NCI-H2196 (cell line): ENCODE measurements around the gene PRLR.
"Not testable (repeated sequence)": the region's sequence is repeated elsewhere in the genome, so short reads cannot be mapped to it uniquely, and the experiment has no call there.

Experiments used
- DNase-seq: peaks from one replicate; lab custom pipeline; 2025; ENCODE audit not compliant: unreplicated experiment; lab: John Stamatoyannopoulos, UW

The PRLR gene

GRCh38 chr5:35198075-35198474, 32.2 kb downstream of the PRLR start:
- DNase-seq, result peak; percentile 23

- no peak for DNase-seq
Observed at GRCh38 chr5:35197351-35197750, 32.9 kb downstream of the PRLR start.

- no peak for DNase-seq
Observed at GRCh38 chr5:35195472-35195852, 34.8 kb downstream of the PRLR start.

- DNase-seq, result no peak
Observed at GRCh38 chr5:35194635-35195471, 35.4 kb downstream of the PRLR start.

- DNase-seq, result no peak
Observed at GRCh38 chr5:35192506-35192905, 37.8 kb downstream of the PRLR start.

GRCh38 chr5:35189801-35190200, 40.5 kb downstream of the PRLR start:
- DNase-seq, result not testable (repeated sequence)

GRCh38 chr5:35188031-35188457, 42.2 kb downstream of the PRLR start:
- no peak for DNase-seq

GRCh38 chr5:35187621-35188020, 42.7 kb downstream of the PRLR start:
- not testable (repeated sequence) for DNase-seq

- no peak for DNase-seq
Observed at GRCh38 chr5:35186749-35187148, 43.5 kb downstream of the PRLR start.

- no peak for DNase-seq
Observed at GRCh38 chr5:35185518-35185917, 44.8 kb downstream of the PRLR start.

- no peak for DNase-seq
Observed at GRCh38 chr5:35183556-35183955, 46.7 kb downstream of the PRLR start.

GRCh38 chr5:35182910-35183535, 47.3 kb downstream of the PRLR start:
- no peak for DNase-seq

- no peak for DNase-seq
Observed at GRCh38 chr5:35182486-35182885, 47.8 kb downstream of the PRLR start.

GRCh38 chr5:35180046-35180445, 50.2 kb downstream of the PRLR start:
- DNase-seq, result no peak

- DNase-seq, result no peak
Observed at GRCh38 chr5:35177783-35178182, 52.5 kb downstream of the PRLR start.

GRCh38 chr5:35172533-35172932, 57.8 kb downstream of the PRLR start:
- DNase-seq, result no peak

- DNase-seq, result no peak
Observed at GRCh38 chr5:35171991-35172390, 58.3 kb downstream of the PRLR start.

- no peak for DNase-seq
Observed at GRCh38 chr5:35171078-35171477, 59.2 kb downstream of the PRLR start.

GRCh38 chr5:35166043-35166442, 64.2 kb downstream of the PRLR start:
- no peak for DNase-seq

GRCh38 chr5:35164860-35165542, 65.3 kb downstream of the PRLR start:
- no peak for DNase-seq

- no peak for DNase-seq
Observed at GRCh38 chr5:35163710-35164033, 66.6 kb downstream of the PRLR start.
